ENCODE data around the gene PLD5.

Gene PLD5

DNA sequence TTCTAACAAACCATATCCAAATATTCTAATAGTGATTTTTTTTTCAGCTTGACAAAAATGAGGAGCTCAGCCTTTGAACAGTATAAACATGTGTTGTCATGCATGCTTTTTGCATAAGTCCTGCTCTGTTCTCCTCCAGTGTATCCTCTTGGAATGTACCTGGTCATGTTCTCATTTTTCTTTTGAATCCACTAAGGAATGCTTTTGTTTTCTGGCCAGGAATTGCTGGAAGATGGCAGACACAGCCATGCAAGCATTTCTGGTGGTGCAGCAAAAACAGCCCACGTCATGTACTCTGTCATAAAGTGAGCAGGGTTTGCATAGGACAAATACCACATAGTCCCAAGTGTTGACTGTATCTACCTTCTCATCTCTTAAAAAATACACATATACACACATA is 11.5 kb upstream of the PLD5 start:
- no peak overlapping the region for H3K27ac ChIP-seq (ENCODE audit: low read depth, low read length)
- H3K4me1 ChIP-seq (ENCODE audit: insufficient read depth, low read length) = no peaks in the 10 kb centered on the region
- WGBS = 84% methylated on average over 1 of the region's 1 CpG
- no peak overlapping the region for H3K4me3 ChIP-seq (ENCODE audit: low read length)
- no peaks in the 10 kb centered on the region for H3K27me3 ChIP-seq (ENCODE audit: insufficient read depth, low read length)
- no peaks in the 10 kb centered on the region for H3K9me3 ChIP-seq (ENCODE audit: insufficient read depth, low read depth, low read length)
- no peaks in the 10 kb centered on the region for H3K36me3 ChIP-seq (ENCODE audit: insufficient read depth, low read length)
- H3K9ac ChIP-seq (ENCODE audit: low read depth, low read length) = no peak overlapping the region

DNA sequence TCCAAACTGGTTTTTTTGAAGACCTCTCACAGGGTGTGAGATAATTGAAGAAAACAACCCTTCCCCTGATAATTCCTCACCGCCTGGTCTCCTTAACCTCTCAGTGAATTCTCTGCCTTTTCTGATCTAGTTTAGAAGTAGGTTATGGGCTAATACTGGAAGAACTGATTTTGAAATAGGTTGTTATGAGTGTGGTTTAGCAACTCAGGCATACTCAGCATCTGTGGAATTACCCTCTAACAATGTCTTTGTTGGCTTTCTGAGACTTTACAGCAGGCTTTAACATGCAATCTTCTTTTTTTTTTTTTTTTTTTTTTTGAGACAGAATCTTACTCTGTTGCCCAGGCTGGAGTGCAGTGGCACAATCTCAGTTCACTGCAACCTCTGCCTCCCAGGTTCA is 10.3 kb upstream of the PLD5 start:
- no peaks in the 10 kb centered on the region for H3K4me1 ChIP-seq (ENCODE audit: insufficient read depth, low read length)
- H3K27me3 ChIP-seq (ENCODE audit: insufficient read depth, low read length) = no peaks in the 10 kb centered on the region
- H3K9ac ChIP-seq (ENCODE audit: low read depth, low read length) = no peak overlapping the region
- H3K36me3 ChIP-seq (ENCODE audit: insufficient read depth, low read length) = no peaks in the 10 kb centered on the region
- H3K9me3 ChIP-seq (ENCODE audit: insufficient read depth, low read depth, low read length) = no peaks in the 10 kb centered on the region
- WGBS = 100% methylated on average over 1 of the region's 1 CpG
- no peak overlapping the region for H3K4me3 ChIP-seq (ENCODE audit: low read length)
- H3K27ac ChIP-seq (ENCODE audit: low read depth, low read length) = no peak overlapping the region

DNA sequence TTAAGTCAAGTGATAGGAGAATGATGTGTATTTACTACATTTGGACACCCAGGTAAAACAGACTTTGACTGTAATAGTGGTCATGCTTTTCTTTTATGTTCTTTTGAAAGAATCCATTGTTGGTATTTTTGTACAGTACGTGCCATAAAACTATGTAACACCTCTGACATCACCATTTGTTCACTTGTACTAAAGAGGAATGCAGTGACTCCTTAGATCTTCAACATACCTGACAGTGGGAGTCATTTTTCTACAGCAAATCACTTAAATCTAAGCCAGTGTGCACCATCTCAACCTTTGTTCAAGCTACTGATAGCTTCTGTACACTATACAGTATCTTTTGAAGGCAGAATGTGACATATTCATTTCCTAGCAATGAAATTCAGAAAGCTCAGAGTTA is 6.3 kb upstream of the PLD5 start:
- no peak overlapping the region for H3K4me3 ChIP-seq (ENCODE audit: low read length)
- H3K9me3 ChIP-seq (ENCODE audit: insufficient read depth, low read depth, low read length) = no peaks in the 10 kb centered on the region
- H3K36me3 ChIP-seq (ENCODE audit: insufficient read depth, low read length) = no peaks in the 10 kb centered on the region
- no peak overlapping the region for H3K27ac ChIP-seq (ENCODE audit: low read depth, low read length)
- 91% methylated on average over 1 of the region's 1 CpG for WGBS
- no peak overlapping the region for H3K9ac ChIP-seq (ENCODE audit: low read depth, low read length)
- 0 out of 2 replicates have a peak, but pooled peaks cover 2% of the 10 kb centered on the region for H3K4me1 ChIP-seq (ENCODE audit: insufficient read depth, low read length)
- H3K27me3 ChIP-seq (ENCODE audit: insufficient read depth, low read length) = peaks cover 13% of the 10 kb centered on the region

DNA sequence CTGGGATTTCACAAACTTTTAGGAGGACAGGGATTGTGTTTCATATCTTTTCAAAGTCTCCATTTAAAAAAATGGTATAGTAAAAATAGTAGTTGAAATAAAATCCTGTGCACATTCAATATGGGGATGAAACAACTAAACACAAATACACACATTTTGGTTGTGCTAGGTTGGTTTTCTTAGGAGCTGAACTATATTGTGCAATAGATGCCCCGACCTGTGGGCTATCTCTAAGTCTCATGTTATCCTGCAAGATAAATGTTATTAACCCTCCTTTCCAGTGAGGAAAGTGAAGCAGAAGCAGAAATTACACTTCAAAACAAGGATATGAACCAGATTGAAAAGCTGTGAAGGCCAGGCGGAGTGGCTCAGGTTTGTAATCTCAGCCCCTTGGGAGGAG is 1.3 kb upstream of the PLD5 start:
- Histone ChIP-seq H3K9me3 (ENCODE audit: insufficient read depth, low read depth, low read length) (no peaks in the 10 kb centered on the region), H3K4me3 (ENCODE audit: low read length) (peak overlapping the region; percentile 73; the same call in 1 of the 2 replicates), H3K27me3 (ENCODE audit: insufficient read depth, low read length) (peaks cover 49% of the 10 kb centered on the region), H3K4me1 (ENCODE audit: insufficient read depth, low read length) (peaks cover 17% of the 10 kb centered on the region; the same call in 1 of the 2 replicates), H3K27ac (ENCODE audit: low read depth, low read length) (no peak overlapping the region), H3K36me3 (ENCODE audit: insufficient read depth, low read length) (no peaks in the 10 kb centered on the region), H3K9ac (ENCODE audit: low read depth, low read length) (no peak overlapping the region)
- 92% methylated on average over 2 of the region's 2 CpGs for WGBS

DNA sequence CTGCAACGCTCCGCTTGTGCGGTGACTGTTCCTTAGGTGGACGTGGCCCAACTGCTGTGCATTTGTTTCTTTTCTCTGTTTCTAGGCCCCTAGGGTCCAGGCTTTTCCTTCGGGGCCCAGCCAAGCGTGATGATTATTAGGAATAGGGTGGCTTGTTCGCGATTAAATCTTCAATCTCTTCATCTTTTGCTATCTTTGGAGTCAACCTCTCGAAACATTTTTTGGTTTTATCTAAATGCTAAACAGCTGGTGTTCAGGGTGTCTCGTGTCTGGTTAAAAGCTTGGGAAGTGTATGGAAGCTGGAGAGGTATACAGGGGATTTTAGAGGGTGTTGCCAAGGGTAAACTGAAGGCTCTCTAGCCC is 844 bp upstream of the PLD5 start:
- H3K36me3 ChIP-seq (ENCODE audit: insufficient read depth, low read length) = no peaks in the 10 kb centered on the region
- H3K4me1 ChIP-seq (ENCODE audit: insufficient read depth, low read length) = peaks cover 17% of the 10 kb centered on the region; the same call in 1 of the 2 replicates
- H3K27me3 ChIP-seq (ENCODE audit: insufficient read depth, low read length) = peaks cover 49% of the 10 kb centered on the region
- no peaks in the 10 kb centered on the region for H3K9me3 ChIP-seq (ENCODE audit: insufficient read depth, low read depth, low read length)
- WGBS = 17% methylated on average over 7 of the region's 10 CpGs
- peak overlapping the region; percentile 55 for H3K9ac ChIP-seq (ENCODE audit: low read depth, low read length)
- no peak overlapping the region for H3K27ac ChIP-seq (ENCODE audit: low read depth, low read length)
- peak overlapping the region; percentile 73 for H3K4me3 ChIP-seq (ENCODE audit: low read length)

DNA sequence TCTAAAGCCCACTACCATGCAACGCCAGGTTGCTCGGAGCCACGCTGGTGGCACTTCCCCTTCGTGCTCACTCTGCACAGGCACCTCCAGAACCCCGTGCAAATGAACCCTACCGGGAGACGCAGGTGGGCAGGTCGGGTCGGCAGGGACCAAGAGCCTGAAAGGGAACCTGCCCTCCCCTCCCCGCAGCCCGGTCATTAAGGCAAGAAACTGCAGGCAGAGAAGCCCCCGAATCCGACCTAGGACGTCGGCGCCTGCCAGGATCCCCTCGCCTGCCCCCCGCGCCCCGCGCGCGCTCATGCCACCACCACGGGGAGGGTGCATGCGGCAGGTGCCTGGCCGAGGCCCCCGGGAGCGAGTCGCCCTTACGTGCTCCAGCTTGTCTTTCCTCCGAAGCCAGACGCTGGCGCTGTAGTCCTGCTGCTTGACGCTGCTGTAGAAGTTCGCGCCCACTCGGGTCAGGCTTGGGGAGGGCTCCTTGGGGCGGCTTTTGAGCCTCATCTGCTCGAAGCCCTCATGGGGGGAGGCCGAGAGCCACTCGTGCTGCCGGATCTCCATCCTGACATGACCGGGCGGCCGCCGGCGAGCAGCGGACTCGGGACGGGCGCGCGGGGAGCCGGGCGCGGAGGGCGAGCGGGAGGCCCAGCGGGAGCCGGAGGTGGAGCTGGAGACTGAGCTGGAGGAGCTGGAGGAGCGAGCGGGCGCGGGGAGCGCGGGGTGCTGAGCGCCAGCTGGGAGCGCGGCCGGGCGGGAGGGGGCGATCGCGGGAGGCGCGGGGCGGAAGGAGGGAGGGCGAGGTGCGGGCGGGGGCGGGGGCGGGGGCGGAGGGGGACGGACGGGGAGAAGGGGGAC is 552 bp downstream of the PLD5 start:
- Histone ChIP-seq H3K9me3 (ENCODE audit: insufficient read depth, low read depth, low read length) (no peaks in the 10 kb centered on the region), H3K27ac (ENCODE audit: low read depth, low read length) (peak overlapping the region; percentile 60; the same call in 1 of the 2 replicates), H3K36me3 (ENCODE audit: insufficient read depth, low read length) (no peaks in the 10 kb centered on the region), H3K4me3 (ENCODE audit: low read length) (peak overlapping the region; percentile 73), H3K9ac (ENCODE audit: low read depth, low read length) (peak overlapping the region; percentile 66), H3K4me1 (ENCODE audit: insufficient read depth, low read length) (peaks cover 23% of the 10 kb centered on the region; the same call in 1 of the 2 replicates), H3K27me3 (ENCODE audit: insufficient read depth, low read length) (peaks cover 49% of the 10 kb centered on the region)
- WGBS = under 1% methylated on average over 73 of the region's 85 CpGs

DNA sequence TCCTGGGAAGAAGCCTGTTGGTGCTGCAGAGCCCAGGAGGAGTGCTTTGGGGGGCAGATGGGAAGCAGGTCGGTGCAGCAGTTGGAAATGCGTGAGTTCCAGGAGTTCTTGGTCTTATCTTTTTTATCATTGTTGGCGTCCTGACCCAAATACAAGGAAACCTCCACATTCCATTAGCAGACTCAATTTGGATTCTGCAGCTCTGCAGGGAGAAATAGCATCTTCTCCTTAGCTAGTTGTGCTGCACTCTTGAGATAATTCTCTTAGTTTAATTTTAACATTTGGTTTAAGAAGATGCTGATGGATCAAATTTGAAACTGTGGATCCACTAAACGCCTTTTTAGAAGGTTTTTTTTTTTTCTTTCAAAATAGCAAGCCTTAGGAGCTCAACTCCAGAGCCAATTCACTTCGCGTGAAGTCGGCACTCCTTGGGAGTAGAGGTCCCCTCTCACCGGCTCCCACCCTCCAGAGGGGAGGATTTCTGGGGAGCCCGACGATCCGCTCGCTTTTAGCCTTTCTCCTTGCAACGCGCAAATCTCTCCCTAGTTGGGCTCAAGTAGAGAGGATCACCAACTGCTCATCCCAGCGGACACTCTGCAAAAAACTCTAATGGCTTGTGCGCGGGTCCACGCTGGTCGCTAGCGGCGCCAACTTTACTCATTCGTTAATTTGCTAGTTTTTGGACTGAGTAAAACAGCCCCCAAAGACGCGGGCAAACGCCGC is 1.3 kb downstream of the PLD5 start:
- Histone ChIP-seq H3K36me3 (ENCODE audit: insufficient read depth, low read length) (no peaks in the 10 kb centered on the region), H3K4me3 (ENCODE audit: low read length) (peak overlapping the region; percentile 73), H3K27me3 (ENCODE audit: insufficient read depth, low read length) (peaks cover 49% of the 10 kb centered on the region), H3K27ac (ENCODE audit: low read depth, low read length) (no peak overlapping the region), H3K4me1 (ENCODE audit: insufficient read depth, low read length) (peaks cover 23% of the 10 kb centered on the region; the same call in 1 of the 2 replicates), H3K9ac (ENCODE audit: low read depth, low read length) (peak overlapping the region; percentile 66; the same call in 1 of the 2 replicates), H3K9me3 (ENCODE audit: insufficient read depth, low read depth, low read length) (no peaks in the 10 kb centered on the region)
- WGBS = 4% methylated on average over 25 of the region's 26 CpGs

DNA sequence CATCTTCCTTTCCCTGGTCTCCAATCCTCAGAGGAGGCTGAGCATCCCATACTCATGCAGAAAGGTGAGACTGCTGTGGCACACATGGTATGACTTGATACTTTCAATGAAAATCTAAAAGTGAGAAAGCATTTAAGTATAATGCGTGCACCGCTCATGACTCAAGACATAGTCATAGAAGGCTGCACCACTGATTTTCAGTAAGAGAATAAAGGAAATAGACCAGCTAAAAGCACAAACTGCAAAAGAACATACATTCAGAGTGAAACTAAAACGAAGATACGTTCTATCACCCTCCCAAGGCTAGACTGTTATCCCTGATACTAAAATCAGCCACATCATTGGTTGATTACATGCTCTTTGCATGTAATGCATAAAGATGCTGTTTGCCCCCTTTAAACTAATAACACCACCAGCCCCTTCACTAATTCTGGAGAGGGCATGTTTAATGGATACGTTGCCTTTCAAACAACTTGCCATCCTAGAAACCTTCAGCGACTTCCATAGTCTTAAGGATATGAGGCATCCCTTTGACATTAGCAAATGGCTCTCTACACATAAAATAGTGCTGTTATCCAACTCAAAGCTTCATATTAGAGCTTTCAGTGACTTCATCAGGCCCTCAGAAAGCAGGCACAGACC is 2.1 kb downstream of the PLD5 start:
- Histone ChIP-seq H3K27me3 (ENCODE audit: insufficient read depth, low read length) (peaks cover 49% of the 10 kb centered on the region), H3K4me3 (ENCODE audit: low read length) (peak overlapping the region; percentile 73), H3K9me3 (ENCODE audit: insufficient read depth, low read depth, low read length) (0 out of 2 replicates have a peak, but pooled peaks cover under 1% of the 10 kb centered on the region), H3K36me3 (ENCODE audit: insufficient read depth, low read length) (no peaks in the 10 kb centered on the region), H3K9ac (ENCODE audit: low read depth, low read length) (no peak overlapping the region), H3K27ac (ENCODE audit: low read depth, low read length) (no peak overlapping the region), H3K4me1 (ENCODE audit: insufficient read depth, low read length) (peaks cover 23% of the 10 kb centered on the region; the same call in 1 of the 2 replicates)
- 78% methylated on average over 6 of the region's 6 CpGs for WGBS

DNA sequence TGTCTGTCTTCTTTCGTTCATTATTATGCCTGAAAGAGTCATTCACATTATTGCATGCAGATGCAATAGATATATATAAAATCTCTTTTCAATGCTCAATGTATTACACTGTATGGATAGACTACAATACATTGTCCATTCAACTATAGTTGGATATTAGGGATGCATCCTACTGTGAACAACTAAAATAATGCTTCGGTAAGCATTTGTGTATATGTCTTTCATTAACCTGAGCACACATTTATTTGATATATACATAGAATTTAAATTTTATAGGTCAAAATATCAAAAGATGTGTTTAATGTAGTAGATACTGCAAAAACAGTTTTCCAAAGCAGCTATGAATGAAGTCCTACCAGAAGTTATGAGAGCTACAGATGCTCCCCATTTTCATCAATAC is 8.9 kb downstream of the PLD5 start:
- 100% methylated on average over 1 of the region's 2 CpGs for WGBS
- no peaks in the 10 kb centered on the region for H3K36me3 ChIP-seq (ENCODE audit: insufficient read depth, low read length)

DNA sequence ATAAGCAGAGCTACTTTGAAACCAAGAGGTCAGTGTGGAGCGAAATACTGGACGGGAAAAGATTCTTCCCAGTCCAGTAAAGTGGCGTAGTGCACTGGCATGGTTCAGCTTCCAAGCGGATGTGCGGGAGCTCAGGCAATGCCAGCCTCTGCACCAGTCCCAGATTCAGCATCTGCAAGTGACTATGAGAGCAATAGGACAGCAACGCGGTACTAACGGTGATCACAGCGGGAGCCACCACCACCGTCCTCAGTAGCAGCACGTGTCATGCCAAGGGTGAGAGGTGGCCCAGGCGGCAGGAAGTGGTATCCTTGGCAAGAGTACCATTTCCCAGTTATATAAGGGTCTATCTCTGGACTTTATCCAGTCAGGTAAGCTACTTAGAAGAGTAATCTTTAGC is 17.8 kb downstream of the PLD5 start:
- no peaks in the 10 kb centered on the region for H3K9me3 ChIP-seq (ENCODE audit: insufficient read depth, low read depth, low read length)
- H3K27ac ChIP-seq (ENCODE audit: low read depth, low read length) = no peak overlapping the region
- 94% methylated on average over 12 of the region's 12 CpGs for WGBS
- no peak overlapping the region for H3K9ac ChIP-seq (ENCODE audit: low read depth, low read length)
- H3K4me3 ChIP-seq (ENCODE audit: low read length) = no peak overlapping the region
- no peaks in the 10 kb centered on the region for H3K36me3 ChIP-seq (ENCODE audit: insufficient read depth, low read length)
- no peaks in the 10 kb centered on the region for H3K27me3 ChIP-seq (ENCODE audit: insufficient read depth, low read length)
- H3K4me1 ChIP-seq (ENCODE audit: insufficient read depth, low read length) = no peaks in the 10 kb centered on the region

More for the DNA sequence above, 8.9 kb downstream of the PLD5 start:
- Histone ChIP-seq H3K4me3 (ENCODE audit: low read length) (no peak overlapping the region), H3K27me3 (ENCODE audit: insufficient read depth, low read length) (no peaks in the 10 kb centered on the region), H3K4me1 (ENCODE audit: insufficient read depth, low read length) (peaks cover 6% of the 10 kb centered on the region; the same call in 1 of the 2 replicates), H3K9ac (ENCODE audit: low read depth, low read length) (no peak overlapping the region), H3K27ac (ENCODE audit: low read depth, low read length) (no peak overlapping the region), H3K9me3 (ENCODE audit: insufficient read depth, low read depth, low read length) (peaks cover 14% of the 10 kb centered on the region; the same call in 1 of the 2 replicates)

DNA sequence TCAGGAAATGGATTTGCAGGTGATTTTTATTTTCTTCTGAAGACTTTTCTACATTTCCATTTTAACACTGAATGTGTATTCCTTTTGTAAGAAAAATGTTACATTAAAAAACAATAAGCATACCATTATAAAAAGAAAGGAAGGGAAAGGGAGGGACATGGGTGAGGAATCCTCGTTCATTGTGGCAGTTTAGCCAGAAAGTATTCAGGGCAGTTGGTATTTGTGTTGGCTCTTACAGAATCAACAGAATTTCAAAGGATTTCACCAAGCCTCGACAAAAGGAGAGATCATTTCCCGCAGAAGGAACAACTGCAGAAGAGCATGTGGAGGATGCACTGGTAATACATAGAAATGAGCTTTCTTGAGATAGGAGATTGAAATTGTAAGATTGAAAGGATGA is 35.0 kb downstream of the PLD5 start:
- peak overlapping the region; percentile 50; the same call in 1 of the 2 replicates for H3K27ac ChIP-seq (ENCODE audit: low read depth, low read length)
- peaks cover 25% of the 10 kb centered on the region for H3K4me1 ChIP-seq (ENCODE audit: insufficient read depth, low read length)
- no peaks in the 10 kb centered on the region for H3K9me3 ChIP-seq (ENCODE audit: insufficient read depth, low read depth, low read length)
- H3K9ac ChIP-seq (ENCODE audit: low read depth, low read length) = no peak overlapping the region
- no peaks in the 10 kb centered on the region for H3K36me3 ChIP-seq (ENCODE audit: insufficient read depth, low read length)
- WGBS = 39% methylated on average over 3 of the region's 3 CpGs
- no peak overlapping the region for H3K4me3 ChIP-seq (ENCODE audit: low read length)
- H3K27me3 ChIP-seq (ENCODE audit: insufficient read depth, low read length) = no peaks in the 10 kb centered on the region

All from HUES64 (cell line).